GM13976 (cell line): ENCODE measurements around the gene OSBPL3.
"Not testable (repeated sequence)": the region's sequence is repeated elsewhere in the genome, so short reads cannot be mapped to it uniquely, and the experiment has no call there.

Experiments
- DNase-seq: peaks from one replicate; pipeline ENCODE4 v3.0.0; 2012; ENCODE audit warnings: low spot score
- CTCF ChIP-seq: IDR thresholded peaks from 2 replicates; pipeline ENCODE4 v1.5.1; 2012; ENCODE audit warnings: borderline replicate concordance, mild to moderate bottlenecking; ENCODE audit not compliant: insufficient read depth; ENCODE audit errors: extremely low read depth, missing control alignments, control extremely low read depth
- in situ Hi-C: fragments of 300-500 bp; cut with MboI; formaldehyde crosslinking; loops from one replicate; pipeline ENCODE4 v1.12.0; 2022; ENCODE audit warnings: low sequenced_read_pairs, mixed read lengths, inconsistent platforms; ENCODE audit not compliant: unreplicated experiment

Gene OSBPL3

DNA sequence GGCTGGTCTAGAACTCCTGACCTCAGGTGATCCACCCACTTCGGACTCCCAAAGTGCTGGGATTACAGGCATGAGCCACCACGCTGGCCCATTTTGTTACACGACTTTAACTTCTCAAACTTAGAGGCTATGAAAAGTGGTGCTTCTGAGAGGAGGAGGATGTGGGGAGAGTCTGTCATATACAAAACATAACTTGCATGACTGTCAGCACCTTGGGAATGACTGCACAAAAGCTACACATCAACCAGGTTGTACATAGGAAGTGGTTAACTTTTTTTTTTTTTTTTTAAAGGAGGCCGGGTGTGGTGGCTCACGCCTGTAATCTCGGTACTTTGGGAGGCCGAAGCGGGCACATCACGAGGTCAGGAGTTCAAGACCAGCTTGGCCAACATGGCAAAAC is 179.3 kb downstream of the OSBPL3 start:
- TF ChIP-seq CTCF, result no peak
- in situ Hi-C loops, result loop anchor here (10.0 kb wide), 1 partner anchor 506 kb away; no protein-coding TSS in a partner anchor
- no peak for DNase-seq

DNA sequence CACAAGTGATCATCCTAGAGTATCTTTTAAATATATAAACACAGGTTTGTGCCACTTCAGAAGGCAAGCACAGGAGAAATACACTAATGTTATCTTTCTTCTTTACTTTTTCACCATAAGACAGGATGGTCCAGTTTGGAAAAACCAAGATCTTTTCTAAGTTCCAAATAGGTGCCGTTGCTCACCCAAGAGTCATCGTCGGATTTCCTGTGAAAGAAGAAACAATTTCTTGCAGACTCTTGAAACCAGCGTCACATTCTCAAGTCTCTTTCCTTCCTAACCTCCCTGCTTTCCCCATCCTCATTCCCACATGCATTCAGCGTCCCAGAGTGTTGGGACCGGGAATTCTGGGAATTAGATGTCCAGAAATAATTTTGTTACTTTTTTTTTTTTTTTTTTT is 179.9 kb downstream of the OSBPL3 start:
- TF ChIP-seq CTCF, result no peak
- in situ Hi-C loops, result loop anchor here (10.0 kb wide), 1 partner anchor 505 kb away; no protein-coding TSS in a partner anchor
- no peak for DNase-seq

DNA sequence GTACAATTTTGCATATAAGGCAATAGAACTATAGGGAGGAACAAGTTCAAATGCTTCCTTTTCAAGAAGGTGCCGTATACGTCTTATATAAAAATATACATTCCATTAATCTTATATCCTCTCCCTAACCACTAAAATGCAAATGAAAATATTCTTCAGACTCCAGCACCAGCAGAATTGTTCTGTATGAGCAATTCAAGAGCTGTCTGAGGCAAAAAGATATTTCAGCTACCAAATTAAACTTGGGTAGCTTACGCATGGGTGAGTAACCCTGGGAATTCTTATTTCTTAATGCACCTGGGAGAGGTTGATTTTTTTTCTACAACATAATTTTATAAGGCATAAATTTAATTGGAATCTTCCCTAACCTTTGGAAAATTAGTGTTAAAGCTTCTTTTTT is 180.5 kb downstream of the OSBPL3 start:
- no peak for DNase-seq
- in situ Hi-C loops, result no loop called here
- TF ChIP-seq CTCF, result no peak

DNA sequence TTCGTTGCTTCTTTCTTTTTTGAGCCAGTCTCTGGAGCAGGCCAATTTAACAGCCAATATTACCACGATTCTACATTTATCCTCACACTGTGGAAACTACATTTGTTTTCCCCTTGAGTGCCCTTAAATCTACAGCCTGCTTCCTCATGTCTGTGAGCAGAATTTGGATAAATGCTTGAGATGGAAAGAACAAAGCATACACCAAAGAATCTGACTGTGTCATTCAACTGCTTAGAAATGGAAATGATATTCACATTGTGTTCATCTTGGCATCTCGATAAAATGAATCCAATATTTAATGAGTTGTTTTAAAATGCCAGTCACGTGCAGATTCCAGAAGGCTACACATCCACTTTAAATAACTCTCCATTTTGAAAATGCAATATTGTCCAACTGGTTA is 181.7 kb downstream of the OSBPL3 start:
- TF ChIP-seq CTCF, result no peak
- in situ Hi-C loops, result no loop called here
- DNase-seq, result no peak

DNA sequence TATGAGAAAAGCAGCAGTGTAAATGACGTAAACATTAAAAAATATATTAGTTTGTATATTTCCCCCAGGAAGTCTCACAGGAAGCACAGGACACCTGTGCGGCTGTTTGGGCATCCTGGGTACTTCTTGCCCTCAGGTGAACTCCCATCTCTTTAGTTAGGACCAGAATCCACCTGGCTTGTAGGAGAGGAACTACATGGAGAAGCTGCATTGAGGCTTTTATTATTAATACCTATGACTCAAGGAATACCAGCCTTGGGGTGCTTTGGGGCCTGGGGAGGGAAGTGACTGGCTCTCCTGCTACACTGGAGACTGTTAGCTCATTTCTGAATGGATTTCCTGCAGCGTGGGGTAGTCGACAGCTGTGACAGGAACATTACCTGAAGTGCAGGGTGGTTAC is 182.7 kb downstream of the OSBPL3 start:
- no peak for TF ChIP-seq CTCF
- in situ Hi-C loops, result no loop called here

GRCh38 chr7:24795407-24795767 is 184.6 kb downstream of the OSBPL3 start:
- TF ChIP-seq CTCF, result no peak
- no peak for DNase-seq
- in situ Hi-C loops, result no loop called here

More for the DNA sequence above, 182.7 kb downstream of the OSBPL3 start:
- DNase-seq, result no peak

DNA sequence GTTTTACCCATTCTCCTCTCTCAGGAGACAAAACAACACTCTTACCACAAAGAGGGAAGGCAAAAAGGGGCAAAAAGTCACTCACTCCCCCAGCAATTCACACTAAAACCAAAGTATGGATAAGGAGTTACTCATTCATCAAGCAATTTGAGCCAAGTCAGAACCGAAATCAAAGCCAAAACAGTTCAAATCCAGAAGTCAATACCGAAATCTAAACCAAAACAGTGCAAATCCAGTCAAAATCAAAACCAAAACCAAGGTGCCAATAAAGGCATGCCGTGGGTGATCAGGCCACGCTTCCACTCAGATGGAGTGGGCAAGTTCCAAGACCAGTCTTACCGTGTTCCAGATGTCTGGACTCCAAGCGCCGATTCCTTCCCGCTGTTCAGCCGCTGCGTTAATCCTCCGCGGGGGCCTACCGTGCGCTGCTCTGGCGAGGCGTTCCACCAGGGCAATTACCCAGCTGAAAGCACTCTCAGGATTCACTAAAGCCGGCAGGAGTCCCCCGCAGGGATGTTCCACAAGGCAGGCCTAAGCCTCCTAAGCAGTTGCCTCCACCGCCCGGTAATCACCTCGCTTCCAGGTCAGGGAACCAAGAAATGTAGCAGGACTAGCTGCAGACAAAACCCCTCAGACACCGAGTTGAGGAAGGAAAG is 185.1 kb downstream of the OSBPL3 start:
- in situ Hi-C loops, DNase-seq: not testable (repeated sequence)
